Activated T-cell treated with anti-CD3 and anti-CD28 coated beads, Interleukin-2, amount 50 U/mL, for 1 hour (primary cell): Measurements from ENCODE around the gene KCNN3.
A peak's percentile ranks its signal among the peaks of the same experiment; 100 is the strongest.

ENCODE experiments used
- DNase-seq: peaks from one replicate; pipeline ENCODE4 v3.0.0-alpha.2; 2020

The KCNN3 gene

GRCh38 chr1:154879038-154879421, 8.9 kb upstream of the KCNN3 start:
- no peak for DNase-seq

GRCh38 chr1:154878371-154879037, 8.4 kb upstream of the KCNN3 start:
- DNase-seq: peak; percentile 79

DNA sequence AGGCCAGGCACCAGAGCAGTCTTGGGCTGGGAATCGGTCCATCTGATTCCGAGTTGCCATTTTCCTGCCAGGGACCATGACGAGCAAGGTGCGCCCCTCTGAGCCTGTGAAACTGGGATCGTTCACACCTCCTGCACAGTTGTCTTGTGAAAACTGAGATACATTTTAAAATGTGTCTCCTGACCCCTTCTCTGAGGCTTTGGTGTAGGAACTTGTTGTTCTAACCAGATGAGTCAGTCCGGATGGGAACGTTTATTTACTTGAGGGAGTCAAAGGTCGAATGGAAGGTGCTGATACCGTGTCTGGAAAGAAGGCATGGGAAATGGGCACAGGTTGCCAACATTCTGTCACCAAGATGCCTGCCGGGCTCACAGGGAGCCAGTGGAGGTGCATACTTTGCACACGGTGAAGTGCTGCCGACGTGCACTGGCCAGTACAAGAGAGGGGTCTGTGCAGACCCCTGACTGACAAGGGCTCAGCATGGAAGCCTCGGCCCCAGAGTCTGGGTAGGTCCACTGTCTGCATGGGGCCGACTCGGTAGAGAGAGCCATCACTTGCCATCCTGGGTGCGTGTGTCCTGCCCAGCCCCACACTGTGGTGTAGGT, 7.4 kb upstream of the KCNN3 start:
- no peak for DNase-seq

GRCh38 chr1:154876842-154877369, 6.8 kb upstream of the KCNN3 start:
- DNase-seq: no peak

GRCh38 chr1:154874465-154874864, 4.4 kb upstream of the KCNN3 start:
- DNase-seq: no peak

DNA sequence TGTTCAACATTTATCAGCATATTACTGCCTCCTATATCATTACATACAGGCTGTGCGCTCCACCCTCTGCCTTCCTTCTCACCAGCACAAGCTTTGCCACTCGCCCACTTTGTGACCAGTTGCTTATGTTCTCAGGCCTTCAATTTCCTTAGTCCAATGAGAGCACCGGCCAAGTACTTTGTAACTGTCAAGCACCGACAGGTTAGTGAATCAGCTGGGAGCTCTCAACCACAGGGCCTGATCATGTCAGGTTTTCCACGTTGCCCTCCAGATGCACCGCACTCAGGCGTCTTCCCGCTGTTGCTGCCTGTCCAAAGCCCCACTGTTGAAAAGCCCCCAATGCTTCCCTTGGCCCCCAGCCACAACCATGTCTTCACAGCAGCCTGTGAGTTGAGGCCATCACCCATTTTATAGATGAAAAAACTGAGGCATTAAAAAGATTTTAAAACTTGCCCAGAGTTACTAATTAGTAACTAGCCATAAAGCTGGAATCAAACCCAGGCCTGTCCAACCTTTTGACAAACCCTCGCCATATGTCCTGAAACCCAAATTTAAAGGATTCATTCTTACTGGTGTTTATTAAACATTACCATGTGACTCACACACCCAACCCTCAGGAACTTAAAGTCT, 3.4 kb upstream of the KCNN3 start:
- no peak for DNase-seq

GRCh38 chr1:154871374-154871773, 1.3 kb upstream of the KCNN3 start:
- DNase-seq: no peak

DNA sequence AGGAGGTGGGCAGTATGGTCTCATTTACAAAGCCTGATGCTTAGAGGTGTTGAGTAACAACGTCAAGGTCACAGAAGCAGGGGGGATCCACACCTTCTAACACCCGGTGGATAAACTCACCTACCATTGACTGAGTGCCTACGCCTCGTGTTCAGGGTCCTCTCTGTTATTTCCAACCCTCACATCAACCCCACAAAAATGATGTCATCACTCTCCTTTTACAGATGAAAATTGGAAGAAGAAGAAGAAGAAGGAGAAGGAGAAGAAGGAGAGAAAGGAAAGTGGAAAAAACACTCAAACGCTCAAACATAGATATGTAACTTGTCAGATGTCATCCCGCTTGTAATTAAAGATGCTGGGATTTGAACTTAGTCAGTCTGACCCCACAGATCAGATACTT, 653 bp upstream of the KCNN3 start:
- DNase-seq: no peak

DNA sequence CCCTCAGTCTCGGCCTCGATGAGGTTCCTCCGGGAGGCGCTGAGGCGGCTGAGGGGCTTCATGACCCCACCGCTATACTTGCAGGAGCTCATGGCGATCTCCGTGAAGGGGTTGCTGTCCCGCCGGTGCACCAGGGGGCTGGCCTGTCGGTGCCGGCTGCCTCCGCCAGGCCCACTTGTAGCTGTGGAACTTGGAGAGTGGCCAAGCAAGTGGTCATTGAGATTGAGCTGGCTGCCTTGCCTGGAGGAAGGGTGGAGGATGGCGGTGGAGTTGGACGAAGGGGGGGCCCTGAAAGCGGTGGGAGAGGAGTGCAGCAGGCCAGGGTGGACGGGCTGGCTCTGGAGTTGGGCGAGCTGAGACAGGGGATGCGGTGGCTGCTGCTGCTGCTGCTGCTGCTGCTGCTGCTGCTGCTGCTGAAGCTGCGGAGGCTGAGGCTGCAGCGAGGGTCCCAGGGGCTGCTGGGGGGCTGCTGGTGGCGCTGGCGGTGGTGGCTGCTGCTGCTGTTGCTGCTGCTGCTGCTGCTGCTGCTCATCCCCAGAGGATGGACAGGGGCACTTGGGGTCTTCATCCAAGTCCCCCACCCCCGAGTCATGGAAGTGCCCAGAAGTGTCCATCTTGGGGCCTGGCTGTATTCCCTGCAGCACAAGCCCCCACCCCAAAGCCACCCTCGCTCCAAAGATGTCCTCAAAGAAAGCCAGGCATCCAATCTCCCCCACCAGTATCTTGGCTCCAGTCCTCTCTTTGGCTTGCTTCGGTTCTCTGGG, 548 bp downstream of the KCNN3 start:
- no peak for DNase-seq

DNA sequence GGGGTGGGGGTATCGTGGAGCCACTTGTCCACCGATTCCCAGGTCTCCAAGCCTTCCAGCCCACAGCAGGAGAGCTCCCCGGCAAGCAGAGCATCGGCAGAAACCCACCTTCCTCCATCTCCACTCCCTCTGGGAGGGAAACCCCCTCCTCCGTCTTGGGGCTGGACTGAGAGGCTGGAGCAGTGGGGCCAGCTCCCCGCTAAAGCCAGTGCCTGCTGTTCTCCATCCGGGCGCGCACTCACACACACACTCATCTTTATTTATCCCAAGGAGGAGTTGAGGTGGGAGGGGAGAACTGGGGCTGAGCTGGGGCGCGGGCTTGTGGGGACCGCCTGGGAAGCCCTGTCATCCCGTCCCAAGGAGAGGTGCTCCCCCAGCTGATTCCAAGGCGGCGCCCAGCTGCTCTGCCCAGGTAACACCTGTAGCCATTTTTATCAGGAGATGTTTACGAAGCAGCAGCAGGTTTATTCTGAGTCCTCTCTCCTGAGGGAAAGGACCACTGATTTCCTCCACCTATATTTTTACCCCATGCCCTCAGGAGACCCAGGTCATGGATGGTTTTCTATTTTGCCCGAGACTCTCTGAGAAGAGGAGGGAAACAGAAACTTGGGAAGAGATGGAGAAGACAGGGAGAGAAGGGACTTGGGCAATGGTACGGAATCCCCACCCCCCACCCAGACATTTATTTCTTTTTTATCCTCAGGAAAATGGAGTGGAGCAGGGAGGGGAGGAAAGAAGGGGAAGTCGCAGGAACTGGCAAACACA, 2.1 kb downstream of the KCNN3 start:
- DNase-seq: no peak

GRCh38 chr1:154867064-154867825, 2.8 kb downstream of the KCNN3 start:
- no peak for DNase-seq

DNA sequence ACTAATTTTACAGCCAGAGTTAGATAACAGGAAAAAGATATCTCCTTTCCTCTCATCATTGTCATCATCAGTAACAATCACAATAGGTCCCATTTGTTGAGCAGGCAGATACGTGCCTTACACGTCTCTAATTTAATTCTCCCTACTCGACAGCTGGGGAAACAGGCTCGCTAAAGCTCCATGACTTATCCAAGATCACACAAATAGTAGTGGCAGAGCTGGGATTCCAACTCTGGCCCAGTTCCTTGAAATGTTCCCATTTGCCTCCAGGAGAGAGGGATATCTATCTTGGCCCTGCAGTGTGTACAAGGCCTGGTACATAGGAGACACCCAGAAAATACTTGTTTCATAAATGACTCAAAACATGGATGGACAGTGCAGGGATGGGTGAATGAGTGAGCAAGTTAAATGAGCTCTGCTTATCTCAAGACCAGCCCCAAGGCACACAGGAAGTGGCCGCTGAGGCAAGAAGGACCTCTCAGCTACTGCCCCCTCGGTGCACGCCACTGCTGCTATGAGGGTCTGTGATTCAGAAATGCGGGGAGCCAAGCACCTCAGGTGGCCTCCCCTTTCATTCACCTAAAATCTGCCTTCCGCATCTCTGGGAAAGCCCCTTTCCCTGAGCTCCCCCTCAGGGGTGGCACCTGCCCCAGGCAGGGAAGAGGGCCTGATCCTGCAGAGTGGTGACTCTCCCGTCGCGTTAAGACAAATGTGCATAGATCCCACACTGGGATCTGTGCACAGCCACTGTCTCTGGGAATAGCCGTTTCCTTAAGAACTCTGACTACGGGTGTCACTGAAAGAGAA, 3.6 kb downstream of the KCNN3 start:
- no peak for DNase-seq

- DNase-seq: no peak
Measured at GRCh38 chr1:154865442-154866256, 4.4 kb downstream of the KCNN3 start.

DNA sequence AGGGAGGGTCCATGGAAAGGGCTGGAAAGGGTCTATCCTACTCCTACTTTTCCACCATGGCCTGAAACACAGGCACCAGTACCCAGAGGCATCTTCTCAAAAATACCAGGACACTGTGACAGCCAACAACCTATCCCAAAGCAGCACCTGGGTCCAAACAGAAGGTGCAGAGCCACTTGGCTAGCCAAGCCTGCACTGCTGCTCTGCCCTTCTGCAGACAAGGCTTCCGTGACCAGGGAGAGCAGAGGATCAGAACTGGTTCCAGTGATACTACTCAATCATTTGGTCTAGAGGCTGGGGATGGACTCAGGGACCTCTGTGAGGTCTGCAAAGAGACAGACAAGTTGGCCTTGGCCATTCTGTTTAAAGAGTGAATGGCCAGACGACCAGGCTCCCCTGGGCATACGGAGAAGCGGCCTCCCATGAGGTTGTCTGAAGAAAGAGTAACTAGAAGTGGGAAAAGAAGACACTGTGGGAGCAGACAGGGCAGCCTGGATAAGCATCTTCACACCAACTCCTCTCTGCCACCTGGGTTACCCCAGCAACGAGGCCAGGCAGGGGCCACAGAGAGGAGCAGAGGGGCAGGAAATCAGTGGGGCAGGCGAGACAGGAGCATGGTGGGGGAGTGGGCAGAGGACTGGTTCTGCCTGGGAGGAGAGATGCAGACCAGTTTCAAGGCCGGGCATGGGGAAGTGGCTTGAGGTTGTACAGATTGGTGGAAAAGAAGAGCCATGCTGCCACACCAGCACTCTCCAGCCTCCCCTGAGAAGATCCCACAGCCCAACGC, 5.7 kb downstream of the KCNN3 start:
- DNase-seq: no peak

GRCh38 chr1:154863315-154864174, 6.5 kb downstream of the KCNN3 start:
- DNase-seq: peak; percentile 36

DNA sequence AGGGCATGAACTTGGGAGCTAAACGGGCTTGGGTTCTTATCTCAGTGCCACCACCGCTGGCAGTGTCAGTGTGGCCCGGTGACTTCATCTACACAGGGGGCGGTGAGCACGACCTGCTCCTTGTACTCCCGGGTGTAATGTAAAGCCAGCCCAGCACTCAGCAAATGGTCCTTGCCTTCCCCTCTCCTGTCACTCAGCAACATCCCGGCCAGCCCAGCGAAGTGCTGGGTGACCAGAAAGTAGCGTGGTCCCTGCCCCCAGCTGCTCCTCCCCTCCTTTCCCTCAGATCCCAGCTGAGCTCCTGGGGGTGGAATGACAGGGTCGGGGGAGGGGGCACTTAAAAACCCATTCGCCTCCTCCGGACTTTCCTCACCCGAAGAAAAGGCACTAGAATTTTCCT, 7.2 kb downstream of the KCNN3 start:
- no peak for DNase-seq

GRCh38 chr1:154861607-154862094, 8.4 kb downstream of the KCNN3 start:
- no peak for DNase-seq
